ENCODE results near the gene SND1.
"Not testable (repeated sequence)": the region's sequence is repeated elsewhere in the genome, so short reads cannot be mapped to it uniquely, and the experiment has no call there.

The SND1 gene

GRCh38 chr7:127832592-127832991 lies 180.6 kb downstream of the SND1 start:
- DNase-seq (ENCODE audit: low spot score): no peak

GRCh38 chr7:127833641-127834040 lies 181.6 kb downstream of the SND1 start:
- DNase-seq (ENCODE audit: low spot score): no peak

GRCh38 chr7:127835679-127836078 lies 183.7 kb downstream of the SND1 start:
- no peak for DNase-seq (ENCODE audit: low spot score)

GRCh38 chr7:127837816-127838410 lies 185.9 kb downstream of the SND1 start:
- DNase-seq (ENCODE audit: low spot score): not testable (repeated sequence)

- DNase-seq (ENCODE audit: low spot score): no peak
Measured at GRCh38 chr7:127838816-127839415, 186.9 kb downstream of the SND1 start.

GRCh38 chr7:127840226-127840951 lies 188.4 kb downstream of the SND1 start:
- no peak for DNase-seq (ENCODE audit: low spot score)

GRCh38 chr7:127844165-127844564 lies 192.2 kb downstream of the SND1 start:
- no peak for DNase-seq (ENCODE audit: low spot score)

- no peak for DNase-seq (ENCODE audit: low spot score)
Measured at GRCh38 chr7:127844707-127845331, 192.8 kb downstream of the SND1 start.

- no peak for DNase-seq (ENCODE audit: low spot score)
Measured at GRCh38 chr7:127845522-127846214, 193.7 kb downstream of the SND1 start.

- no peak for DNase-seq (ENCODE audit: low spot score)
Measured at GRCh38 chr7:127847641-127848040, 195.6 kb downstream of the SND1 start.

GRCh38 chr7:127848241-127848640 lies 196.2 kb downstream of the SND1 start:
- DNase-seq (ENCODE audit: low spot score): no peak

- no peak for DNase-seq (ENCODE audit: low spot score)
Measured at GRCh38 chr7:127850195-127850594, 198.2 kb downstream of the SND1 start.

GRCh38 chr7:127854383-127854782 lies 202.4 kb downstream of the SND1 start:
- DNase-seq (ENCODE audit: low spot score): no peak

GRCh38 chr7:127857464-127857841 lies 205.5 kb downstream of the SND1 start:
- DNase-seq (ENCODE audit: low spot score): no peak

- no peak for DNase-seq (ENCODE audit: low spot score)
Measured at GRCh38 chr7:127858091-127858914, 206.3 kb downstream of the SND1 start.

- DNase-seq (ENCODE audit: low spot score): no peak
Measured at GRCh38 chr7:127858915-127859189, 206.9 kb downstream of the SND1 start.

- no peak for DNase-seq (ENCODE audit: low spot score)
Measured at GRCh38 chr7:127859330-127859729, 207.3 kb downstream of the SND1 start.

- DNase-seq (ENCODE audit: low spot score): no peak
Measured at GRCh38 chr7:127862525-127862924, 210.5 kb downstream of the SND1 start.

GRCh38 chr7:127863082-127863481 lies 211.1 kb downstream of the SND1 start:
- no peak for DNase-seq (ENCODE audit: low spot score)

- no peak for DNase-seq (ENCODE audit: low spot score)
Measured at GRCh38 chr7:127865466-127865865, 213.5 kb downstream of the SND1 start.

GRCh38 chr7:127870231-127870907 lies 218.4 kb downstream of the SND1 start:
- DNase-seq (ENCODE audit: low spot score): no peak
